ENCODE measurements around the gene CYSTM1. TPM values are rescaled to one million over a fixed set of nuclear protein-coding genes. Genes with fewer than 3 reads are reported as not detected.

CYSTM1 gene
- total RNA-seq, result 10 to 100 TPM in 1 of 2 experiments, 1 to 10 TPM in 1; 8.6 to 10.3 TPM

- Mint-ChIP-seq H3K27me3 (peaks cover 15% of the 10 kb centered on the region), H3K36me3 (ENCODE audit: low read depth) (peaks cover 3% of the 10 kb centered on the region), H3K9me3 (no peaks in the 10 kb centered on the region), H3K4me1 (peaks cover 20% of the 10 kb centered on the region), H3K4me3 (peak within 1 kb of the TSS; percentile 90), H3K27ac (peak within 1 kb of the TSS; percentile 92)
- ChIA-PET POLR2A (interaction anchor here (0.6 kb wide), 1 partner anchor 231 kb away, joined by 3 read pairs; no protein-coding TSS in a partner anchor), CTCF (interaction anchor here (1.0 to 1.7 kb wide), 4 partner anchors 16 to 386 kb away, joined by 3 read pairs; no protein-coding TSS in a partner anchor)
- peak; percentile 96 for DNase-seq
Observed at GRCh38 chr5:140174465-140175366, at the start of gene CYSTM1. CYSTM1 (plus strand) TSS chr5:140175188; CDS start chr5:140194466, 19,278 bp downstream.

- no peak within 1 kb of the TSS for H3K27ac Mint-ChIP-seq
- peaks cover 30% of the 10 kb centered on the region for H3K4me1 Mint-ChIP-seq
- peaks cover 4% of the 10 kb centered on the region for H3K36me3 Mint-ChIP-seq (ENCODE audit: low read depth)
- H3K4me3 Mint-ChIP-seq, result no peak within 1 kb of the TSS
- ChIA-PET POLR2A (no interaction called here), CTCF (interaction anchor here (1.0 kb wide), 1 partner anchor 10 kb away, joined by 4 read pairs; no protein-coding TSS in a partner anchor)
- no peak for DNase-seq
- no peaks in the 10 kb centered on the region for H3K9me3 Mint-ChIP-seq
- H3K27me3 Mint-ChIP-seq, result peaks cover 3% of the 10 kb centered on the region
Observed at GRCh38 chr5:140125637-140126036, 49.4 kb upstream of the CYSTM1 start, which contains the start of gene IGIP. IGIP (plus strand) TSS chr5:140125937; CDS start chr5:140128477, 2,540 bp downstream.

- ChIA-PET CTCF (interaction anchor here (1.0 to 1.3 kb wide), 2 partner anchors 11 to 19 kb away, joined by 4 to 5 read pairs; no protein-coding TSS in a partner anchor), POLR2A (no interaction called here)
- Mint-ChIP-seq H3K4me1 (peaks cover 36% of the 10 kb centered on the region), H3K9me3 (no peaks in the 10 kb centered on the region), H3K36me3 (ENCODE audit: low read depth) (peaks cover 4% of the 10 kb centered on the region), H3K27ac (no peak overlapping the region), H3K4me3 (no peak overlapping the region), H3K27me3 (peaks cover 3% of the 10 kb centered on the region)
- no peak for DNase-seq
Observed at GRCh38 chr5:140126315-140127012, 48.5 kb upstream of the CYSTM1 start.

- Mint-ChIP-seq H3K27me3 (peaks cover 3% of the 10 kb centered on the region), H3K4me1 (peaks cover 38% of the 10 kb centered on the region), H3K4me3 (no peak overlapping the region), H3K36me3 (ENCODE audit: low read depth) (no peaks in the 10 kb centered on the region), H3K9me3 (no peaks in the 10 kb centered on the region), H3K27ac (no peak overlapping the region)
- no peak for DNase-seq
- ChIA-PET POLR2A (no interaction called here), CTCF (no interaction called here)
Observed at GRCh38 chr5:140128376-140128775, 46.6 kb upstream of the CYSTM1 start.

- peaks cover 3% of the 10 kb centered on the region for H3K27me3 Mint-ChIP-seq
- H3K36me3 Mint-ChIP-seq (ENCODE audit: low read depth), result no peaks in the 10 kb centered on the region
- ChIA-PET CTCF (interaction anchor here (6.4 kb wide), 1 partner anchor 14 kb away, joined by 30 read pairs; no protein-coding TSS in a partner anchor), POLR2A (no interaction called here)
- no peak for DNase-seq
- H3K9me3 Mint-ChIP-seq, result no peaks in the 10 kb centered on the region
- no peak overlapping the region for H3K4me3 Mint-ChIP-seq
- H3K4me1 Mint-ChIP-seq, result peaks cover 36% of the 10 kb centered on the region
- no peak overlapping the region for H3K27ac Mint-ChIP-seq
Observed at GRCh38 chr5:140130949-140131733, 43.8 kb upstream of the CYSTM1 start.

GRCh38 chr5:140131967-140132409 lies 43.0 kb upstream of the CYSTM1 start:
- no peak overlapping the region for H3K4me3 Mint-ChIP-seq
- H3K27ac Mint-ChIP-seq, result peak overlapping the region; percentile 2
- peaks cover 36% of the 10 kb centered on the region for H3K4me1 Mint-ChIP-seq
- POLR2A ChIA-PET, result no interaction called here
- CTCF ChIA-PET, result interaction anchor here (0.5 to 6.4 kb wide), 2 partner anchors 13 to 141 kb away, joined by 3 to 30 read pairs; no protein-coding TSS in a partner anchor
- H3K36me3 Mint-ChIP-seq (ENCODE audit: low read depth), result no peaks in the 10 kb centered on the region
- DNase-seq, result no peak
- H3K27me3 Mint-ChIP-seq, result peaks cover 2% of the 10 kb centered on the region
- no peaks in the 10 kb centered on the region for H3K9me3 Mint-ChIP-seq

GRCh38 chr5:140133514-140134167 lies 41.3 kb upstream of the CYSTM1 start:
- ChIA-PET CTCF (interaction anchor here (6.4 kb wide), 1 partner anchor 11 kb away, joined by 30 read pairs; no protein-coding TSS in a partner anchor), POLR2A (no interaction called here)
- DNase-seq, result no peak
- Mint-ChIP-seq H3K36me3 (ENCODE audit: low read depth) (no peaks in the 10 kb centered on the region), H3K4me3 (no peak overlapping the region), H3K27ac (no peak overlapping the region), H3K4me1 (peaks cover 36% of the 10 kb centered on the region), H3K9me3 (no peaks in the 10 kb centered on the region), H3K27me3 (no peaks in the 10 kb centered on the region)

GRCh38 chr5:140134277-140134935 lies 40.6 kb upstream of the CYSTM1 start:
- no peak for DNase-seq
- ChIA-PET POLR2A (no interaction called here), CTCF (interaction anchor here (0.6 to 6.4 kb wide), 3 partner anchors 11 to 149 kb away, joined by 3 to 30 read pairs (median 4); no protein-coding TSS in a partner anchor)
- no peak overlapping the region for H3K4me3 Mint-ChIP-seq
- H3K27ac Mint-ChIP-seq, result no peak overlapping the region
- H3K9me3 Mint-ChIP-seq, result no peaks in the 10 kb centered on the region
- no peaks in the 10 kb centered on the region for H3K36me3 Mint-ChIP-seq (ENCODE audit: low read depth)
- H3K4me1 Mint-ChIP-seq, result peaks cover 36% of the 10 kb centered on the region
- no peaks in the 10 kb centered on the region for H3K27me3 Mint-ChIP-seq

GRCh38 chr5:140135127-140135526 lies 39.9 kb upstream of the CYSTM1 start:
- Mint-ChIP-seq H3K9me3 (no peaks in the 10 kb centered on the region), H3K36me3 (ENCODE audit: low read depth) (no peaks in the 10 kb centered on the region), H3K4me3 (no peak overlapping the region), H3K27ac (no peak overlapping the region), H3K27me3 (no peaks in the 10 kb centered on the region), H3K4me1 (peaks cover 36% of the 10 kb centered on the region)
- CTCF ChIA-PET, result interaction anchor here (0.6 to 6.4 kb wide), 3 partner anchors 10 to 150 kb away, joined by 3 to 30 read pairs (median 4); no protein-coding TSS in a partner anchor
- DNase-seq, result no peak
- POLR2A ChIA-PET, result no interaction called here

GRCh38 chr5:140136624-140137023 lies 38.4 kb upstream of the CYSTM1 start:
- Mint-ChIP-seq H3K36me3 (ENCODE audit: low read depth) (no peaks in the 10 kb centered on the region), H3K9me3 (no peaks in the 10 kb centered on the region), H3K27me3 (no peaks in the 10 kb centered on the region), H3K27ac (no peak overlapping the region), H3K4me1 (peaks cover 25% of the 10 kb centered on the region), H3K4me3 (no peak overlapping the region)
- no peak for DNase-seq
- CTCF ChIA-PET, result interaction anchor here (0.5 to 6.4 kb wide), 4 partner anchors 8 to 1529 kb away, joined by 3 to 30 read pairs (median 3); no protein-coding TSS in a partner anchor
- POLR2A ChIA-PET, result no interaction called here

- ChIA-PET POLR2A (no interaction called here), CTCF (interaction anchor here (1.3 kb wide), 1 partner anchor 10 kb away, joined by 3 read pairs; no protein-coding TSS in a partner anchor)
- Mint-ChIP-seq H3K36me3 (ENCODE audit: low read depth) (no peaks in the 10 kb centered on the region), H3K4me3 (no peak overlapping the region), H3K27me3 (peaks cover 7% of the 10 kb centered on the region), H3K4me1 (peaks cover 11% of the 10 kb centered on the region), H3K9me3 (no peaks in the 10 kb centered on the region), H3K27ac (no peak overlapping the region)
- no peak for DNase-seq
Observed at GRCh38 chr5:140140435-140140834, 34.6 kb upstream of the CYSTM1 start.
